ENCODE results near the gene LRRC41. TPM values are rescaled to one million over a fixed set of nuclear protein-coding genes. Genes with fewer than 3 reads are reported as not detected.

The LRRC41 gene
- total RNA-seq, 1 donor from 2014 or later: 102 TPM

DNA sequence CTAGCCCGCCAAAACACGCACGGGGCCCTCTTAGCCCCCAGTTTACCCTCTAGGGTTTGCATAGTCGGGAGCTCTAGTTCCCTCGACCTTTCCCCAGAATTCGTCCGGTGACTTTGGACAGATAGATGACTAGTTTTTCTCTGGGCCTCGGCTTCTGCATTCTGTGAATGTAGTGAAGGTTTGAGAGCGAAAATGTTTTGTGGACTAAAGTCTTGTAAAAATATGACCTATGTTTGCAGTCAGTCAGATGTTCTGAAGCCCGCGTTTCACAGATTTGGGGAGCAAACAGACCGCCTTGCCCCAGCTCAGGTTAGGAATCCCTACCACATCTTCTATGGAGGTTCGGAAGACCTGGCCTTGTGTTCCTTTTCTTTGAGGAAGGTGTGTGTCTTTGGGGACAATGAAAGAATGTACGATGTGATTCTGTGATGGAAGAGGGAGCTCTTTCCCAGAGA, 483 bp upstream of the LRRC41 start:
- Histone ChIP-seq H3K36me3 (ENCODE audit: control insufficient read depth, insufficient read depth, low read length) (no peaks in the 10 kb centered on the region), H3K4me3 (ENCODE audit: low read depth, low read length) (peak overlapping the region; percentile 74)

DNA sequence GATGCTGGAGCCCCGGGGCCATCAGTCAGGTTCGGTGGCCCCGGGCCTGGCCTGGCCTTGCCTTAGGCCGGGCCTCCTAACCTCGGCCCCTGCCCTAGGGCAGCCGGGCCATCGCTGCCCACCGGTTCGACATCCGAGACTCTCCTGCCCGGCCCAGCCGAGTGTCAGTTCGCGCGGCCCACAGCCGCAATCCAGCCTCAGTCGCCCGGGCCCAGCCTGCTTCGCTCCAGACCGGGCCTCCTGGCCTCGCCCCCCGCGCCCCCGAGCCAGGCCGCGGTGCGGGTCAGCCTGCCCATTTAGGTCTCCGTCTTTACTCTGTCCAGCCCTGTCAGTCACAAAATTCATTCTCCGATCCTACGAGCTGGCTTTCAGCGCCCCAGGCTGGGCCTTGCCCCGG, 777 bp downstream of the LRRC41 start:
- DNase-seq (ENCODE audit: low read depth): no peak
- H3K36me3 ChIP-seq (ENCODE audit: control insufficient read depth, insufficient read depth, low read length): no peaks in the 10 kb centered on the region
- peak overlapping the region; percentile 74 for H3K4me3 ChIP-seq (ENCODE audit: low read depth, low read length)
- H3K27me3 ChIP-seq (ENCODE audit: control insufficient read depth, insufficient read depth, low read length): no peaks in the 10 kb centered on the region
- TF ChIP-seq, protein P1, sequence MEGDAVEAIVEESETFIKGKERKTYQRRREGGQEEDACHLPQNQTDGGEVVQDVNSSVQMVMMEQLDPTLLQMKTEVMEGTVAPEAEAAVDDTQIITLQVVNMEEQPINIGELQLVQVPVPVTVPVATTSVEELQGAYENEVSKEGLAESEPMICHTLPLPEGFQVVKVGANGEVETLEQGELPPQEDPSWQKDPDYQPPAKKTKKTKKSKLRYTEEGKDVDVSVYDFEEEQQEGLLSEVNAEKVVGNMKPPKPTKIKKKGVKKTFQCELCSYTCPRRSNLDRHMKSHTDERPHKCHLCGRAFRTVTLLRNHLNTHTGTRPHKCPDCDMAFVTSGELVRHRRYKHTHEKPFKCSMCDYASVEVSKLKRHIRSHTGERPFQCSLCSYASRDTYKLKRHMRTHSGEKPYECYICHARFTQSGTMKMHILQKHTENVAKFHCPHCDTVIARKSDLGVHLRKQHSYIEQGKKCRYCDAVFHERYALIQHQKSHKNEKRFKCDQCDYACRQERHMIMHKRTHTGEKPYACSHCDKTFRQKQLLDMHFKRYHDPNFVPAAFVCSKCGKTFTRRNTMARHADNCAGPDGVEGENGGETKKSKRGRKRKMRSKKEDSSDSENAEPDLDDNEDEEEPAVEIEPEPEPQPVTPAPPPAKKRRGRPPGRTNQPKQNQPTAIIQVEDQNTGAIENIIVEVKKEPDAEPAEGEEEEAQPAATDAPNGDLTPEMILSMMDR (IDR thresholded peaks at IDR 0.05; ENCODE audit: insufficient read depth, low read length, poor library complexity, severe bottlenecking): no peak

More for the DNA sequence above, 483 bp upstream of the LRRC41 start:
- TF ChIP-seq, protein P1 (IDR thresholded peaks at IDR 0.05; ENCODE audit: insufficient read depth, low read length, poor library complexity, severe bottlenecking): no peak
- no peaks in the 10 kb centered on the region for H3K27me3 ChIP-seq (ENCODE audit: control insufficient read depth, insufficient read depth, low read length)
- DNase-seq (ENCODE audit: low read depth): no peak

DNA sequence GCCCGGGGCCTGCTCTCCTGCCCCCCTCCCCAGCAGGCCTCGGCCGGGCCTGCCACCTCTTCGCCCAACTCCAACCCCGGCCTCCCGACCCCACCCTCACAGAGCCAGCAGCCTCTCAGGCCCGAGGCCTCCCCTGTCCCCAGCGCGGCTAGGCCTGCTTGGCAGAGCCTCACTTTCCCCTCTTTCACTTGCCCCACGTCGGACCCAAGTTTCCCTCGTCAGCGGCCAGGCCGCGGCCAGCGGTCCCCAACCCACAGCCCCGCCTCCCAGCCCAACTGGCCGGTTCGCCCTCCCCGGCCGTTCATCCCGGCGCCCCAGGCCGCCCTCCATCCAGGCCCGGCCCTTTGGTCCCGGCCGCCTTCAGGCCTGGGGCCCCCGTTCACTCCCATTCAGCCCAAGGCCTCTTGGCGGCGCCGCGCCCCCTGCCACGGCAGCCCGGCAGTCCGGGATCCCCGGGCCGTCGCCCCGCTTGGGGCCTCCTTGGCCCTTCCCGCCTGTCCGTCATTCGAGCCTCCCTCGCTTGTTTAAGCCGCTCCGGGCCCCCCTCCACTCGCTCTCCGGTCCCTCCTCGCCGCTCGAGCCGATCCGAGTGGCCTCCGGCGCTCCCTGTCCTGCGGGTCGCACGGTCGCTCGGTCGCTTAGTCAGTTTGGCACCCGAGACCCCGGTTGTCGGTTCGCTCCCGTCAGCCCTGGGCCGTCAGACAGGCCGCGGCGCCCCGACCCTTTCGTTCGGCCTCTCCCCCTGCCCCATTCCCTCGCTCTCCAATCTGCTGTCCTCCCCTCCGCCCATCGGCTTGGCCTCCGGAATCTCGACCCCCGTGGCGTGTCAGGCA, 1.4 kb downstream of the LRRC41 start:
- TF ChIP-seq, protein P1 (IDR thresholded peaks at IDR 0.05; ENCODE audit: insufficient read depth, low read length, poor library complexity, severe bottlenecking): no peak
- no peaks in the 10 kb centered on the region for H3K27me3 ChIP-seq (ENCODE audit: control insufficient read depth, insufficient read depth, low read length)
- H3K36me3 ChIP-seq (ENCODE audit: control insufficient read depth, insufficient read depth, low read length): peaks cover 4% of the 10 kb centered on the region
- peak overlapping the region; percentile 74 for H3K4me3 ChIP-seq (ENCODE audit: low read depth, low read length)
- no peak for DNase-seq (ENCODE audit: low read depth)

DNA sequence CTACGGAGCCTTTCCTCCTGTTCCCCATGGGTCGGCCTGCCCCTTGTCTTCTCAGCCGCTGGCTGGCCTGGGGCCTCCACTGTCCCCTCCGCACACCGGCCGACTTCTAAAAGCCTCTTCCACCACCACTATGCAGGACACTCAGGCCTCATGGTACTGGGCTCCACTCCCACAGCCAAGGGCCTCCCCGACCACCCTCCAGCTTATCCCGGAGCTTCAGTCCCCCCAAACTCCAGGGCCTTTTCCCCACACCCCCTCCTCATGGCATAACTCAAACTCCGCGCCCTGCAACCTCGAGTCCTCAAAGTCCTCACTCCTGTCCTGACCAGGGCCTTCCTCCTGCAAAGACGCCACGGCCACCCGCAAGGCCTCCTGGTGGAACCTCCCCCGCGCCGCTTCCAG, 2.0 kb downstream of the LRRC41 start:
- H3K4me3 ChIP-seq (ENCODE audit: low read depth, low read length): peak overlapping the region; percentile 74
- no peaks in the 10 kb centered on the region for H3K27me3 ChIP-seq (ENCODE audit: control insufficient read depth, insufficient read depth, low read length)
- DNase-seq (ENCODE audit: low read depth): no peak
- TF ChIP-seq, protein P1 (IDR thresholded peaks at IDR 0.05; ENCODE audit: insufficient read depth, low read length, poor library complexity, severe bottlenecking): no peak
- peaks cover 4% of the 10 kb centered on the region for H3K36me3 ChIP-seq (ENCODE audit: control insufficient read depth, insufficient read depth, low read length)

DNA sequence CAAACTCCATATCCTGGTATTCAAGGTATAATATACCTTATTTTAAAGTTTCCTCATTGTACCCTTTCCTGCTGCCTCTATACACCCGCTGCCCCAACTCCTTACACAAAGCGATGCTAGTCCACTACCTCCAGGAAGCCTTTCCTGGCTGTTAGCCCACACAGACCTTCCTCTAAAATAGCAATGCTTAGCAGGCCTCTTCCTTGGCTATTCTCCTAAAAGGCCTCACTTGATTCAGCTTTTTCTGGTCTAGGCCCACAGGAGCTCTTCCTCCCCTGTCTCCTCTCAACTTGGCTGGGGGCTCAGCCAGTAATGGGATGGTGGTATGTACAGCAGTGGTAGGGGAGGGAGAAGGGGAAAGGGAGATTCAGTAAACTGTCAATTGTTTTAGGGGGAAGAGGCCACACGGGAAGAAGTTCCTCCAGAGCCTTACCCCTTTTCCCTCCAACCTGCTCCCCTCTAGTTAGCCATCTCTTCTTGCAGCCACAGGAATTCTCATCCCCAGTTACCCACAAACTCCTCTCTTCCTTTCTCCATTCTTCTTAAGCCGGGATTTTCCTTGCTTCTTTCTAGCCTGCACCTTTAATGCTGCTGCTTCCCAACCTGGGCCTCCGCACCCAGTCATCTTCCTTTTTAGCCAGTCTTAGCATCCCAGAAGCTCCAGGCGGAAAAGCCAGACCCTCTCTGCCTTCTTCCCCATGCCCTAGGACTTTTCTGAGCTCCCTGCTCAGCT, 2.6 kb downstream of the LRRC41 start:
- Histone ChIP-seq H3K27me3 (ENCODE audit: control insufficient read depth, insufficient read depth, low read length) (no peaks in the 10 kb centered on the region), H3K36me3 (ENCODE audit: control insufficient read depth, insufficient read depth, low read length) (peaks cover 4% of the 10 kb centered on the region), H3K4me3 (ENCODE audit: low read depth, low read length) (peak overlapping the region; percentile 74)
- TF ChIP-seq, protein P1 (IDR thresholded peaks at IDR 0.05; ENCODE audit: insufficient read depth, low read length, poor library complexity, severe bottlenecking): no peak
- no peak for DNase-seq (ENCODE audit: low read depth)
